H1 (cell line): Measurements from ENCODE around the gene LRP5. TPM values are rescaled to one million over a fixed set of nuclear protein-coding genes. Genes with fewer than 3 reads are reported as not detected.
A peak's percentile ranks its signal among the peaks of the same experiment; 100 is the strongest.

ENCODE experiments used
- CTCF ChIA-PET: fragments of 300-600 bp; sonication (Branson Sonifier 250); formaldehyde crosslinking; loops from one replicate; lab custom pipeline; 2021; ENCODE audit not compliant: partially characterized antibody; lab: Charles Lee
- POLR2A ChIA-PET: fragments of 300-600 bp; sonication (Branson Sonifier 250); formaldehyde crosslinking; loops from one replicate; lab custom pipeline; 2021; ENCODE audit warnings: inconsistent platforms; ENCODE audit not compliant: partially characterized antibody; lab: Charles Lee
- DNase-seq, 2 experiments: peaks; one replicate each; pipeline versions ENCODE4 v3.0.0 to v3.0.0-alpha.2; 2010 to 2022; ENCODE audit warnings: low spot score in 2 of 2, low read depth in 1 of 2, mixed read lengths in 1 of 2
- FAIRE-seq: peaks from 2 replicates; lab custom pipeline; 2011; peaks lifted over from hg19 to GRCh38; lab: Jason Lieb, UNC
- H2AFZ ChIP-seq: 2 replicates; pipeline ENCODE4 v1.8.1; 2012; ENCODE audit warnings: low read length, inconsistent platforms
- H2AK5ac ChIP-seq: 2 replicates; pipeline ENCODE4 v1.6.1; 2013; ENCODE audit warnings: low read depth, low read length
- H2BK120ac ChIP-seq: replicated peaks from 2 replicates; pipeline ENCODE3; 2013; ENCODE audit warnings: low read depth, low read length, inconsistent platforms
- H2BK12ac ChIP-seq: 2 replicates; pipeline ENCODE4 v1.6.1; 2013; ENCODE audit warnings: low read depth, low read length
- H2BK15ac ChIP-seq: 2 replicates; pipeline ENCODE4 v1.6.1; 2013; ENCODE audit warnings: low read length
- H2BK20ac ChIP-seq: 2 replicates; pipeline ENCODE4 v1.6.1; 2013; ENCODE audit warnings: low read length
- H2BK5ac ChIP-seq: 2 replicates; pipeline ENCODE4 v1.6.1; 2013; ENCODE audit warnings: low read depth, low read length
- H3K14ac ChIP-seq: 2 replicates; pipeline ENCODE4 v1.6.1; 2013; ENCODE audit warnings: inconsistent platforms; ENCODE audit not compliant: insufficient read length
- H3K18ac ChIP-seq: 2 replicates; pipeline ENCODE4 v1.6.1; 2013; ENCODE audit warnings: low read length; ENCODE audit errors: extremely low read depth
- H3K23ac ChIP-seq: 2 replicates; pipeline ENCODE4 v1.6.1; 2013; ENCODE audit warnings: inconsistent platforms; ENCODE audit not compliant: insufficient read length
- H3K23me2 ChIP-seq: 2 replicates; pipeline ENCODE4 v1.6.1; 2013; ENCODE audit warnings: low read depth, low read length
- H3K27ac ChIP-seq: 2 replicates; pipeline ENCODE4 v1.6.1; 2011; ENCODE audit warnings: low read depth, low read length, inconsistent platforms
- H3K27me3 ChIP-seq, 4 experiments: replicated peaks in 1 of 4; 1 replicate in 1 of 4; 2 replicates in 3 of 4; pipeline versions ENCODE4 v1.6.1 to v1.8.1; 2011 to 2013; ENCODE audit warnings: low read length in 3 of 4, mild to moderate bottlenecking in 3 of 4, inconsistent platforms in 2 of 4, mixed read lengths in 2 of 4, moderate library complexity in 1 of 4; ENCODE audit not compliant: control insufficient read depth in 3 of 4, insufficient read depth in 3 of 4; ENCODE audit errors: extremely low read depth in 1 of 4
- H3K36me3 ChIP-seq, 4 experiments: 2 replicates each; pipeline versions ENCODE4 v1.6.1 to v1.8.1; 2011 to 2013; ENCODE audit warnings: mild to moderate bottlenecking in 4 of 4, low read length in 3 of 4, moderate library complexity in 2 of 4, control low read depth in 1 of 4, inconsistent platforms in 1 of 4; ENCODE audit not compliant: insufficient read depth in 4 of 4, control insufficient read depth in 2 of 4
- H3K4ac ChIP-seq: replicated peaks from 2 replicates; pipeline ENCODE3; 2013; ENCODE audit warnings: low read length, low read depth, mixed read lengths, inconsistent platforms; ENCODE audit not compliant: insufficient read length
- H3K4me1 ChIP-seq, 4 experiments: replicated peaks in 1 of 4; 1 replicate in 1 of 4; 2 replicates in 3 of 4; pipeline versions ENCODE4 v1.6.1 to v1.8.1; 2011 to 2013; ENCODE audit warnings: low read length in 3 of 4, inconsistent platforms in 2 of 4, mixed read lengths in 1 of 4; ENCODE audit not compliant: insufficient read depth in 4 of 4, control insufficient read depth in 3 of 4
- H3K4me2 ChIP-seq, 2 experiments: 2 replicates each; pipeline versions ENCODE4 v1.6.1 to v1.8.1; 2011 to 2013; ENCODE audit warnings: low read depth in 2 of 2, low read length in 2 of 2, control low read depth in 1 of 2, inconsistent platforms in 1 of 2, mild to moderate bottlenecking in 1 of 2; ENCODE audit not compliant: insufficient read depth in 1 of 2
- H3K4me3 ChIP-seq, 4 experiments: fragments of 200-600, 300-600 bp in 1 of 4; sonication (generic), shearing (Covaris generic), sonication (Bioruptor Twin) in 1 of 4; 2 replicates each; pipeline versions ENCODE4 v1.5.1 to v1.8.1; 2011 to 2016; ENCODE audit warnings: low read length in 4 of 4, low read depth in 3 of 4, control low read depth in 2 of 4, inconsistent platforms in 2 of 4, mild to moderate bottlenecking in 2 of 4, mixed read lengths in 1 of 4, moderate library complexity in 1 of 4; ENCODE audit not compliant: insufficient read depth in 2 of 4; ENCODE audit errors: extremely low read depth in 1 of 4
- H3K56ac ChIP-seq: replicated peaks from 2 replicates; pipeline ENCODE3; 2013; ENCODE audit warnings: low read depth, mild to moderate bottlenecking, mixed read lengths, low read length, inconsistent platforms; ENCODE audit not compliant: insufficient read length
- H3K79me1 ChIP-seq: 2 replicates; pipeline ENCODE4 v1.6.1; 2013; ENCODE audit warnings: low read depth, low read length, control low read depth
- H3K79me2 ChIP-seq, 2 experiments: 2 replicates each; pipeline versions ENCODE4 v1.6.1 to v1.8.1; 2012 to 2013; ENCODE audit warnings: low read length in 2 of 2, mild to moderate bottlenecking in 2 of 2, inconsistent platforms in 1 of 2; ENCODE audit not compliant: insufficient read depth in 2 of 2, control insufficient read depth in 1 of 2
- H3K9ac ChIP-seq, 4 experiments: replicated peaks in 1 of 4; 1 replicate in 1 of 4; 2 replicates in 3 of 4; pipeline versions ENCODE4 v1.6.1 to v1.8.1; 2011 to 2013; ENCODE audit warnings: low read depth in 3 of 4, low read length in 3 of 4, control low read depth in 2 of 4, mild to moderate bottlenecking in 2 of 4, moderate library complexity in 2 of 4, inconsistent platforms in 1 of 4; ENCODE audit errors: extremely low read depth in 1 of 4
- H3K9me3 ChIP-seq, 2 experiments: 2 replicates each; pipeline versions ENCODE4 v1.6.1 to v1.8.1; 2012 to 2013; ENCODE audit warnings: mild to moderate bottlenecking in 2 of 2, moderate library complexity in 2 of 2, control low read depth in 1 of 2, inconsistent platforms in 1 of 2, low read depth in 1 of 2, low read length in 1 of 2, mixed read lengths in 1 of 2; ENCODE audit not compliant: insufficient read depth in 2 of 2
- H4K20me1 ChIP-seq, 2 experiments: replicated peaks in 1 of 2; 2 replicates each; pipeline versions ENCODE3 to v1.8.1; 2011 to 2013; ENCODE audit warnings: inconsistent platforms in 2 of 2, low read length in 2 of 2, mild to moderate bottlenecking in 1 of 2; ENCODE audit not compliant: insufficient read depth in 2 of 2, control insufficient read depth in 1 of 2
- H4K5ac ChIP-seq: 2 replicates; pipeline ENCODE4 v1.6.1; 2013; ENCODE audit warnings: low read length, low read depth, mixed read lengths, inconsistent platforms; ENCODE audit not compliant: insufficient read length
- H4K8ac ChIP-seq: 2 replicates; pipeline ENCODE4 v1.8.0; 2013; ENCODE audit warnings: mild to moderate bottlenecking, moderate library complexity, low read length, inconsistent platforms; ENCODE audit not compliant: insufficient read depth; ENCODE audit errors: extremely low read depth
- H4K91ac ChIP-seq: replicated peaks from 2 replicates; pipeline ENCODE3; 2013; ENCODE audit warnings: low read length, mixed read lengths, inconsistent platforms; ENCODE audit not compliant: insufficient read length
- RNF2 ChIP-seq: fragments of 200-900, 300-1000 bp; sonication (generic); IDR thresholded peaks from 2 replicates; pipeline ENCODE4 v1.7.1; 2016; ENCODE audit warnings: borderline replicate concordance, low read depth, mild to moderate bottlenecking, antibody characterized with exemption, low read length; ENCODE audit not compliant: poor library complexity, severe bottlenecking; ENCODE audit errors: missing control alignments
- TEAD4 ChIP-seq: IDR thresholded peaks from 2 replicates; pipeline ENCODE4 v1.6.1; 2012; ENCODE audit warnings: low read depth, low read length, inconsistent platforms, mixed read lengths
- ZNF274 ChIP-seq: IDR thresholded peaks from 2 replicates; pipeline ENCODE4 v1.7.0; 2012; ENCODE audit warnings: low read length, borderline replicate concordance; ENCODE audit errors: extremely low read depth
- WGBS, 2 experiments: shearing (Covaris generic) in 1 of 2; methylation state at CpG; one replicate each; pipeline versions ENCODE4 v1.1.6 to v1.1.7; 2013 to 2015; ENCODE audit warnings: low lambda C conversion rate in 2 of 2, mixed read lengths in 2 of 2, inconsistent platforms in 1 of 2, low coverage in 1 of 2, missing lambda C conversion rate in 1 of 2; ENCODE audit not compliant: insufficient replicate concordance in 2 of 2, insufficient coverage in 1 of 2, insufficient read length in 1 of 2; ENCODE audit errors: extremely low coverage in 1 of 2, missing lambda C conversion rate in 1 of 2; 5-methylcytosine and 5-hydroxymethylcytosine counted together
- polyA plus RNA-seq, 7 experiments: library from polyadenylated mRNA; depleted of rRNA in 3 of 7; stranded (reverse) in 5 of 7; unstranded in 2 of 7; fragments of >200 nt in 5 of 7; fragments of 200-250 nt in 2 of 7; gene quantifications; 1 replicate in 5 of 7; 2 replicates in 1 of 7; 4 replicates in 1 of 7; pipeline versions ENCODE4 v1.2.1 to v1.2.3, GENCODE V29; 2011 to 2013; ENCODE audit warnings: missing spikeins in 2 of 7, mixed read lengths in 2 of 7
- total RNA-seq: library from RNA; stranded (reverse); fragmentation: NEBNext Ultra II Directional; extraction: Animal tissue kit (Norgen Biotek cat#: 25700); gene quantifications from 2 replicates; pipeline ENCODE4 v1.2.1, GENCODE V29; 2021

Gene LRP5
- total and polyA plus RNA-seq, 2 of the 8 experiments (the other 6 are each of a cell fraction or from before 2014, with no cell fraction given): 19.0 to 38.9 TPM

DNA sequence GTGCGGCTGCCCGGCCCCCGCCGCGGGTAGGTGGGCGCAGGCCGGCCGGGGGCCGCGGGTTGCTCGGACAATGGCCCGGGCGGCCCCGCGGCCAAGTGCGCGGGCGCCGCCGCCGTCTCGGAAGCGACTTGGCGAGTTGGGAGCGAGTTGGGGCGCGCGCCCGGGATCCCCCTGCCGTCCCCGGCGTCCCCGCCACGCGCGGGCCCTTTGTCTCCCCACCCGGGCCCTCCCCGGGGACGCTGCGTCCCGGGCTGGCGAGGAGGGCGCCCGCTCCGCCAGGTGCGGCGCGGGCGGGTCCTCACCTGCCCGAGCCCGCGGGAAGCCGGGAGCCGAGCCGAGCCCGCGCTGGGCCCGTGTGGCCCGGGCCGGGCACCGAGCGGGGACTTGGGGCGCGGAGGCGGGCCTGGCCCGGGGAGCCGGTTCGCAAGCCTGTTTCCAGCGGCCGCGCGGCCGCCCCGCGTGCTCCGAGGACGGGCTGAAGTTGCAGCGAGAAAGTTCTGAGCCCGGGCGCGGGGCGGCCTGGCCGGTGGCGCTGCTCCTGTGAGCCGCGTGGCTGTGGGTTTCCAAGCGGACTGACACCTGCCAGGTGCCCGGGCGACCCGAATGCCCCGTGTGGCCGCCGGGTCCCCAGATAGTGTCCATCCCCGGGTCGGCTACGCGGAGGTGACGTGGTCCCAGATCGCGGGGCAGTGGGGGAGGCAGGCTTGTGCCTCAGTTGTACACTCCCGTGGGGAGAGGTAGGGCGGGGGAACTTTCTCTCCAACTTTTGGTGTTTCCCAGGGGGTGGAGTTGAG is 586 bp downstream of the LRP5 start:
- Histone ChIP-seq H4K5ac (no peak overlapping the region), H3K79me2 (peaks cover 0 to 44% of the 10 kb centered on the region in 2 experiments; a peak in 3 of 4 replicates), H3K18ac (peak overlapping the region; percentile 83; the same call in 1 of the 2 replicates), H2BK20ac (no peak overlapping the region), H2AK5ac (no peak overlapping the region; the same call in 1 of the 2 replicates), H3K9ac (peak overlapping the region; percentile 8 to 72 (median 64); a peak in 5 of 7 replicates), H3K23me2 (peaks cover 7% of the 10 kb centered on the region; the same call in 1 of the 2 replicates), H3K27me3 (peaks cover 0 to 8% (median 3%) of the 10 kb centered on the region in 4 experiments; a peak in 3 of 7 replicates), H2BK15ac (no peak overlapping the region), H2BK120ac (no peak overlapping the region), H2BK12ac (no peak overlapping the region), H3K4me3 (peak overlapping the region; percentile 58 to 84 (median 70)), H3K36me3 (no peaks in the 10 kb centered on the region), H3K27ac (no peak overlapping the region), H3K9me3 (no peaks in the 10 kb centered on the region), H3K14ac (no peak overlapping the region), H3K56ac (peak overlapping the region; percentile 28), H4K20me1 (peaks cover 0 to 2% of the 10 kb centered on the region in 2 experiments), H4K8ac (peak overlapping the region; percentile 84; the same call in 1 of the 2 replicates), H3K4me1 (peaks cover 8 to 41% (median 29%) of the 10 kb centered on the region in 4 experiments), H3K4me2 (peak overlapping the region; percentile 78 to 90), H4K91ac (no peak overlapping the region), H2AFZ (peak overlapping the region; percentile 15; the same call in 1 of the 2 replicates), H3K23ac (no peak overlapping the region), H3K79me1 (peaks cover 6% of the 10 kb centered on the region), H3K4ac (peak overlapping the region; percentile 72), H2BK5ac (no peak overlapping the region)
- ChIA-PET POLR2A (interaction anchor here (0.8 to 3.6 kb wide), 6 partner anchors 10 to 98 kb away, joined by 3 to 19 read pairs (median 4); no protein-coding TSS in a partner anchor), CTCF (interaction anchor here (0.7 to 2.5 kb wide), 7 partner anchors 12 to 105 kb away, joined by 3 to 13 read pairs (median 6); no protein-coding TSS in a partner anchor)
- no peak for FAIRE-seq
- WGBS, 2 experiments: 0% methylated on average over 5 of the region's 102 CpGs; no CpG with 5 or more reads in 1 of the 2 experiments
- DNase-seq: no peak
- TF ChIP-seq TEAD4: no peak
- TF ChIP-seq ZNF274: no peak
- TF ChIP-seq RNF2: no peak
